Sigmoid colon (tissue), 7 donors: ENCODE results near the gene STRA6. TPM values are rescaled to one million over a fixed set of nuclear protein-coding genes. Genes with fewer than 3 reads are reported as not detected.
A peak's percentile ranks its signal among the peaks of the same experiment; 100 is the strongest.
"Not testable (repeated sequence)": the region's sequence is repeated elsewhere in the genome, so short reads cannot be mapped to it uniquely, and the experiment has no call there.

Source experiments
- DNase-seq: peaks from one replicate; pipeline ENCODE4 v3.0.0-alpha.2; 2019
- H3K27ac ChIP-seq, 4 donors: fragments of 200-600 bp; sonication (generic); one replicate each; pipeline ENCODE4 v1.5.1; 2016 to 2019; ENCODE audit warnings: mild to moderate bottlenecking in 1 of 4
- H3K27me3 ChIP-seq, 3 donors: fragments of 200-600 bp; sonication (generic); one replicate each; pipeline ENCODE4 v1.5.1; 2019; ENCODE audit warnings: mild to moderate bottlenecking in 1 of 3
- H3K36me3 ChIP-seq, 4 donors: fragments of 200-600 bp; sonication (generic); one replicate each; pipeline ENCODE4 v1.5.1; 2016 to 2019
- H3K4me1 ChIP-seq, 4 donors: fragments of 200-600 bp; sonication (generic); one replicate each; pipeline ENCODE4 v1.5.1; 2017 to 2019
- H3K4me3 ChIP-seq, 4 donors: fragments of 200-600 bp; sonication (generic); one replicate each; pipeline ENCODE4 v1.5.1; 2017 to 2019; ENCODE audit warnings: mild to moderate bottlenecking in 2 of 4, moderate library complexity in 1 of 4
- H3K9me3 ChIP-seq, 4 donors: fragments of 200-600 bp in 3 of 4; sonication (generic) in 3 of 4; one replicate each; pipeline versions ENCODE4 v1.5.1 to v1.6.1; 2013 to 2019
- EP300 ChIP-seq, 4 donors: sonication (generic); formaldehyde crosslinking; IDR thresholded peaks; one replicate each; pipeline ENCODE4 v1.6.1; 2017; ENCODE audit warnings: antibody characterized with exemption in 4 of 4
- POLR2A ChIP-seq, 2 donors: fragments of 450-650 bp; IDR thresholded peaks; one replicate each; pipeline ENCODE4 v1.6.1; 2016; ENCODE audit warnings: antibody characterized with exemption in 2 of 2, mild to moderate bottlenecking in 2 of 2, moderate library complexity in 2 of 2
- POLR2AphosphoS5 ChIP-seq, 4 donors: sonication (generic); formaldehyde crosslinking; IDR thresholded peaks; one replicate each; pipeline ENCODE4 v1.6.1; 2017; ENCODE audit warnings: antibody characterized with exemption in 4 of 4
- WGBS, 2 donors: extraction: QIAGEN DNeasy Blood & Tissue Kit; methylation state at CpG; one replicate each; pipeline ENCODE4 v1.1.7; 2013; 5-methylcytosine and 5-hydroxymethylcytosine counted together
- intact Hi-C: fragments of 100-400 bp; cut with DNase I; formaldehyde crosslinking; loops from one replicate; pipeline ENCODE4 v1.15.1; 2023
- polyA plus RNA-seq, 3 donors: library from polyadenylated mRNA; stranded (reverse); fragments of 200-250 nt; gene quantifications; one replicate each; pipeline ENCODE4 v1.2.3, GENCODE V29; 2013
- total RNA-seq, 4 donors: library from RNA; depleted of rRNA; stranded (reverse); fragments of >200 nt; gene quantifications; one replicate each; pipeline ENCODE4 v1.1.0, GENCODE V29; 2016
- TF ChIP-seq, protein P1 (sequence below), 4 experiments: fragments of 450-650 bp in 3 of 4; fragments of 200-600 bp in 1 of 4; IDR thresholded peaks; one replicate each; pipeline ENCODE4 v1.5.1; 2016 to 2019; ENCODE audit warnings: antibody characterized with exemption in 4 of 4, mild to moderate bottlenecking in 3 of 4, moderate library complexity in 2 of 4
- donor health status: healthy with polysubstance abuse.
- donor health status: Bipolar disorder and iron deficiency.
- donor health status: healthy.

The STRA6 gene
- total and polyA plus RNA-seq, 7 donors = 0.50 to 0.71 TPM; not detected in 5

GRCh38 chr15:74168711-74169126, 33.9 kb downstream of the STRA6 start:
- WGBS, 2 donors = 48 to 54% methylated on average over 3 of the region's 3 CpGs
- intact Hi-C loops = no loop called here
- Histone ChIP-seq H3K27ac (peak overlapping the region in 2 of 4 donors; percentile 9 to 31), H3K27me3 (no peaks in the 10 kb centered on the region), H3K36me3 (no peaks in the 10 kb centered on the region), H3K9me3 (no peaks in the 10 kb centered on the region), H3K4me3 (no peak overlapping the region), H3K4me1 (peaks cover 0 to 35% (median 33%) of the 10 kb centered on the region in 4 donors)
- DNase-seq = peak; percentile 65
- TF ChIP-seq POLR2A (IDR thresholded peaks at IDR 0.05) (no peak), EP300 (IDR thresholded peaks at IDR 0.05) (no peak), POLR2AphosphoS5 (IDR thresholded peaks at IDR 0.05) (no peak)
- TF ChIP-seq, protein P1, sequence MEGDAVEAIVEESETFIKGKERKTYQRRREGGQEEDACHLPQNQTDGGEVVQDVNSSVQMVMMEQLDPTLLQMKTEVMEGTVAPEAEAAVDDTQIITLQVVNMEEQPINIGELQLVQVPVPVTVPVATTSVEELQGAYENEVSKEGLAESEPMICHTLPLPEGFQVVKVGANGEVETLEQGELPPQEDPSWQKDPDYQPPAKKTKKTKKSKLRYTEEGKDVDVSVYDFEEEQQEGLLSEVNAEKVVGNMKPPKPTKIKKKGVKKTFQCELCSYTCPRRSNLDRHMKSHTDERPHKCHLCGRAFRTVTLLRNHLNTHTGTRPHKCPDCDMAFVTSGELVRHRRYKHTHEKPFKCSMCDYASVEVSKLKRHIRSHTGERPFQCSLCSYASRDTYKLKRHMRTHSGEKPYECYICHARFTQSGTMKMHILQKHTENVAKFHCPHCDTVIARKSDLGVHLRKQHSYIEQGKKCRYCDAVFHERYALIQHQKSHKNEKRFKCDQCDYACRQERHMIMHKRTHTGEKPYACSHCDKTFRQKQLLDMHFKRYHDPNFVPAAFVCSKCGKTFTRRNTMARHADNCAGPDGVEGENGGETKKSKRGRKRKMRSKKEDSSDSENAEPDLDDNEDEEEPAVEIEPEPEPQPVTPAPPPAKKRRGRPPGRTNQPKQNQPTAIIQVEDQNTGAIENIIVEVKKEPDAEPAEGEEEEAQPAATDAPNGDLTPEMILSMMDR (IDR thresholded peaks at IDR 0.05) = no peak

GRCh38 chr15:74167891-74168331, 34.7 kb downstream of the STRA6 start:
- intact Hi-C loops = no loop called here
- no peak overlapping the region for H3K27ac ChIP-seq
- peaks cover 0 to 27% (median 25%) of the 10 kb centered on the region in 4 donors for H3K4me1 ChIP-seq
- H3K4me3 ChIP-seq = no peak overlapping the region
- H3K27me3 ChIP-seq = no peaks in the 10 kb centered on the region
- 73 to 82% methylated on average over 4 of the region's 4 CpGs for WGBS, 2 donors
- peak; percentile 61 for DNase-seq
- no peaks in the 10 kb centered on the region for H3K36me3 ChIP-seq
- TF ChIP-seq EP300 (IDR thresholded peaks at IDR 0.05) (no peak), POLR2A (IDR thresholded peaks at IDR 0.05) (no peak), POLR2AphosphoS5 (IDR thresholded peaks at IDR 0.05) (no peak)
- TF ChIP-seq, protein P1 (IDR thresholded peaks at IDR 0.05) = no peak
- H3K9me3 ChIP-seq = no peaks in the 10 kb centered on the region

- H3K4me1 ChIP-seq = peaks cover 0 to 17% (median 15%) of the 10 kb centered on the region in 4 donors
- H3K27me3 ChIP-seq = no peaks in the 10 kb centered on the region
- H3K4me3 ChIP-seq = no peak overlapping the region
- H3K27ac ChIP-seq = no peak overlapping the region
- no peak for DNase-seq
- no peaks in the 10 kb centered on the region for H3K36me3 ChIP-seq
- TF ChIP-seq EP300 (IDR thresholded peaks at IDR 0.05) = no peak
- TF ChIP-seq POLR2A (IDR thresholded peaks at IDR 0.05) = no peak
- TF ChIP-seq POLR2AphosphoS5 (IDR thresholded peaks at IDR 0.05) = no peak
- TF ChIP-seq, protein P1 (IDR thresholded peaks at IDR 0.05) = no peak
- H3K9me3 ChIP-seq = no peaks in the 10 kb centered on the region
- 96 to 99% methylated on average over 1 of the region's 1 CpG for WGBS, 2 donors
- intact Hi-C loops = no loop called here
Measured at GRCh38 chr15:74165461-74165860, 37.1 kb downstream of the STRA6 start.

DNA sequence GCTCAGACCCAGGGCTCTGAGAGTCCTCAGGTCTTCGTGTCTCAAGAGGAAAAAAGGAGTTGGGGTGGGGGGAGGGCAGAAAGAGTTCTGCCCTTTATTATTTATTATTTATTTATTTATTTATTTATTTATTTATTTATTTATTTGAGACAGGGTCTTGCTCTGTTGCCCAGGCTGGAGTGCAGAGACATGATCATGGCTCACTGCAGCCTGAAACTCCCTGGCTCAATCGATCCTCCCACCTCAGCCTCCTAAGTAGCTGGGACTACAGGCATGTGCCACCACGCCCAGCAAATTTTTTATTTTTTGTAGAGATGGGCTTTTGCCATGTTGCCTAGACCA, 40.4 kb downstream of the STRA6 start:
- H3K36me3 ChIP-seq, intact Hi-C loops: not testable (repeated sequence)

DNA sequence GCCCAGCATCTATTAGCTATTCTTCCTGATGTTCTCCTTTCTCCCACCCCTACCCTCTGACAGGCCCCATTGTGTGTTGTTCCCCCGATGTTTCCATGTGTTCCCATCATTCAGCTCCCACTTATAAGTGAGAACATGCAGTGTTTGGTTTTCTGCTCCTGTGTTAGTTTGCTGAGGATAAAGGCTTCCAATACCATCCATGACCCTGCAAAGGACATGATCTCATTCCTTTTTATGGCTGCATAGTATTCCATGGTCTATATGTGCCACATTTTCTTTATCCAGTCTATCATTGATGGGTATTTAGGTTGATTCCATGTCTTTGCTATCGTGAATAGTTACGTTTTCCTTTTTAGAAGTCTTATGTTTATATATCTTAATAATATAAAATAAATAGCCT, 42.2 kb downstream of the STRA6 start:
- DNase-seq, H3K9me3 ChIP-seq, H3K36me3 ChIP-seq, H3K4me3 ChIP-seq, H3K27me3 ChIP-seq, H3K27ac ChIP-seq, intact Hi-C loops: not testable (repeated sequence)
- peaks cover 0 to 40% (median 33%) of the 10 kb centered on the region in 4 donors for H3K4me1 ChIP-seq
- 95 to 97% methylated on average over 3 of the region's 3 CpGs for WGBS, 2 donors

More for the DNA sequence above, 40.4 kb downstream of the STRA6 start:
- not testable (repeated sequence) for H3K27ac ChIP-seq, H3K27me3 ChIP-seq, DNase-seq, H3K4me3 ChIP-seq, H3K9me3 ChIP-seq
- H3K4me1 ChIP-seq = peaks cover 0 to 25% (median 19%) of the 10 kb centered on the region in 4 donors
- WGBS, 2 donors = 88 to 92% methylated on average over 3 of the region's 3 CpGs

DNA sequence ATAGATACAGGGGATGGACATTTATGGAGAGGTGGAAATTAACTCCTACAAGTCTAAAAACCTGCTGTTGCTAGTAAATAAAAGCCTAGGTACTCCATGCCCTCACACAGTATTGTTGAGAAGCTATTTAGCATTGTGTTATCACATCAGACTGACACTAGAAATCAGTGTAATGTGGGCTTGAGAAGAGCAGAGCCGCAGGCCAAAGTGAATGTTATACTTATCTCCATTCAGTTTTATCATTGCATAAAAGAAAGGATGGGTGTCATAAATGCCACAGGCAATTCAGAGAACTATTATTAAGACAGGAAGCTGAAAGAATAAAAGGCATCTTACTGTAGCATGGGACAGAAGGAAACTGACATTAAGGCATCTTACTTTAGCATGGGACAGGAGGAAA, 42.8 kb downstream of the STRA6 start:
- no peak overlapping the region for H3K27ac ChIP-seq
- intact Hi-C loops = no loop called here
- H3K9me3 ChIP-seq = no peaks in the 10 kb centered on the region
- DNase-seq = no peak
- H3K4me3 ChIP-seq = no peak overlapping the region
- no peaks in the 10 kb centered on the region for H3K36me3 ChIP-seq
- peaks cover 0 to 40% (median 33%) of the 10 kb centered on the region in 4 donors for H3K4me1 ChIP-seq
- WGBS, 2 donors = 90 to 93% methylated on average over 1 of the region's 1 CpG
- TF ChIP-seq POLR2A (IDR thresholded peaks at IDR 0.05) (no peak), POLR2AphosphoS5 (IDR thresholded peaks at IDR 0.05) (no peak), EP300 (IDR thresholded peaks at IDR 0.05) (no peak)
- TF ChIP-seq, protein P1 (IDR thresholded peaks at IDR 0.05) = no peak
- H3K27me3 ChIP-seq = no peaks in the 10 kb centered on the region
